ENCODE data around the gene RXFP2.

The RXFP2 gene

GRCh38 chr13:31814536-31814935 lies 75.2 kb downstream of the RXFP2 start:
- H3K4me1 Mint-ChIP-seq (ENCODE audit: low read depth in 2 of 2): peaks cover 0 to 1% of the 10 kb centered on the region in 2 donors
- no peaks in the 10 kb centered on the region for H3K36me3 Mint-ChIP-seq (ENCODE audit: insufficient read depth)
- no peak for ATAC-seq (replicated peaks)
- no peak overlapping the region for H3K4me3 Mint-ChIP-seq
- DNase-seq: no peak
- peaks cover 9 to 19% of the 10 kb centered on the region in 2 donors for H3K9me3 Mint-ChIP-seq
- H3K27ac Mint-ChIP-seq: no peak overlapping the region
- no peaks in the 10 kb centered on the region for H3K27me3 Mint-ChIP-seq

GRCh38 chr13:31815361-31816144 lies 76.2 kb downstream of the RXFP2 start:
- Mint-ChIP-seq H3K27ac (no peak overlapping the region), H3K4me3 (no peak overlapping the region), H3K27me3 (no peaks in the 10 kb centered on the region), H3K36me3 (ENCODE audit: insufficient read depth) (no peaks in the 10 kb centered on the region), H3K4me1 (ENCODE audit: low read depth in 2 of 2) (no peaks in the 10 kb centered on the region), H3K9me3 (peaks cover 9 to 14% of the 10 kb centered on the region in 2 donors)
- DNase-seq (no peak), ATAC-seq (replicated peaks) (no peak)

GRCh38 chr13:31818236-31818635 lies 78.9 kb downstream of the RXFP2 start:
- H3K27me3 Mint-ChIP-seq: no peaks in the 10 kb centered on the region
- H3K4me1 Mint-ChIP-seq (ENCODE audit: low read depth in 2 of 2): no peaks in the 10 kb centered on the region
- H3K27ac Mint-ChIP-seq: no peak overlapping the region
- ATAC-seq (replicated peaks): no peak
- DNase-seq: no peak
- H3K4me3 Mint-ChIP-seq: no peak overlapping the region
- H3K36me3 Mint-ChIP-seq (ENCODE audit: insufficient read depth): no peaks in the 10 kb centered on the region
- H3K9me3 Mint-ChIP-seq: peaks cover 9 to 11% of the 10 kb centered on the region in 2 donors

GRCh38 chr13:31824705-31825517 lies 85.6 kb downstream of the RXFP2 start:
- H3K27me3 Mint-ChIP-seq: peaks cover 0 to 15% of the 10 kb centered on the region in 2 donors

GRCh38 chr13:31826521-31826920 lies 87.2 kb downstream of the RXFP2 start:
- H3K27me3 Mint-ChIP-seq: peaks cover 0 to 15% of the 10 kb centered on the region in 2 donors
- ATAC-seq (replicated peaks) (no peak), DNase-seq (no peak)
- H3K9me3 Mint-ChIP-seq: peaks cover 0 to 3% of the 10 kb centered on the region in 2 donors
- H3K27ac Mint-ChIP-seq: no peak overlapping the region
- H3K36me3 Mint-ChIP-seq (ENCODE audit: insufficient read depth): no peaks in the 10 kb centered on the region
- H3K4me3 Mint-ChIP-seq: no peak overlapping the region
- H3K4me1 Mint-ChIP-seq (ENCODE audit: low read depth in 2 of 2): peaks cover 0 to 6% of the 10 kb centered on the region in 2 donors

More at GRCh38 chr13:31824705-31825517, 85.6 kb downstream of the RXFP2 start:
- peaks cover 0 to 3% of the 10 kb centered on the region in 2 donors for H3K9me3 Mint-ChIP-seq
- no peak overlapping the region for H3K4me3 Mint-ChIP-seq
- peaks cover 0 to 6% of the 10 kb centered on the region in 2 donors for H3K4me1 Mint-ChIP-seq (ENCODE audit: low read depth in 2 of 2)
- DNase-seq (no peak), ATAC-seq (replicated peaks) (peak; percentile 76)
- H3K27ac Mint-ChIP-seq: no peak overlapping the region
- H3K36me3 Mint-ChIP-seq (ENCODE audit: insufficient read depth): no peaks in the 10 kb centered on the region

GRCh38 chr13:31827707-31828106 lies 88.4 kb downstream of the RXFP2 start:
- Mint-ChIP-seq H3K4me3 (no peak overlapping the region), H3K27ac (no peak overlapping the region), H3K36me3 (ENCODE audit: insufficient read depth) (no peaks in the 10 kb centered on the region), H3K4me1 (ENCODE audit: low read depth in 2 of 2) (peaks cover 0 to 6% of the 10 kb centered on the region in 2 donors), H3K27me3 (peaks cover 0 to 15% of the 10 kb centered on the region in 2 donors), H3K9me3 (peaks cover 0 to 1% of the 10 kb centered on the region in 2 donors)
- no peak for DNase-seq
- ATAC-seq (replicated peaks): no peak

GRCh38 chr13:31835932-31836331 lies 96.6 kb downstream of the RXFP2 start:
- H3K4me1 Mint-ChIP-seq (ENCODE audit: low read depth in 2 of 2): no peaks in the 10 kb centered on the region
- DNase-seq: no peak
- H3K9me3 Mint-ChIP-seq: no peaks in the 10 kb centered on the region
- ATAC-seq (replicated peaks): no peak
- H3K36me3 Mint-ChIP-seq (ENCODE audit: insufficient read depth): peaks cover 4% of the 10 kb centered on the region
- H3K27ac Mint-ChIP-seq: no peak overlapping the region
- no peak overlapping the region for H3K4me3 Mint-ChIP-seq
- H3K27me3 Mint-ChIP-seq: peaks cover 0 to 4% of the 10 kb centered on the region in 2 donors

GRCh38 chr13:31843044-31843443 lies 103.7 kb downstream of the RXFP2 start:
- no peak for DNase-seq

GRCh38 chr13:31846182-31846938 lies 107.0 kb downstream of the RXFP2 start:
- Mint-ChIP-seq H3K4me3 (peak overlapping the region; percentile 70 to 82), H3K27me3 (peaks cover 27 to 31% of the 10 kb centered on the region in 2 donors), H3K36me3 (ENCODE audit: insufficient read depth) (no peaks in the 10 kb centered on the region), H3K27ac (peak overlapping the region in 1 of 2 donors; percentile 65), H3K4me1 (ENCODE audit: low read depth in 2 of 2) (peaks cover 0 to 8% of the 10 kb centered on the region in 2 donors), H3K9me3 (no peaks in the 10 kb centered on the region)
- peak; percentile 13 to 72 (median 61) for DNase-seq
- peak; percentile 96 for ATAC-seq (replicated peaks)

More at GRCh38 chr13:31843044-31843443, 103.7 kb downstream of the RXFP2 start:
- no peak for ATAC-seq (replicated peaks)
- H3K4me3 Mint-ChIP-seq: no peak overlapping the region
- H3K27ac Mint-ChIP-seq: no peak overlapping the region
- H3K9me3 Mint-ChIP-seq: no peaks in the 10 kb centered on the region
- H3K27me3 Mint-ChIP-seq: peaks cover 18 to 25% of the 10 kb centered on the region in 2 donors
- no peaks in the 10 kb centered on the region for H3K36me3 Mint-ChIP-seq (ENCODE audit: insufficient read depth)
- H3K4me1 Mint-ChIP-seq (ENCODE audit: low read depth in 2 of 2): peaks cover 0 to 4% of the 10 kb centered on the region in 2 donors

GRCh38 chr13:31846961-31847752 lies 107.8 kb downstream of the RXFP2 start:
- Mint-ChIP-seq H3K36me3 (ENCODE audit: insufficient read depth) (no peaks in the 10 kb centered on the region), H3K4me3 (peak overlapping the region; percentile 48 to 82), H3K9me3 (no peaks in the 10 kb centered on the region), H3K27me3 (peaks cover 26 to 31% of the 10 kb centered on the region in 2 donors), H3K27ac (no peak overlapping the region), H3K4me1 (ENCODE audit: low read depth in 2 of 2) (peaks cover 0 to 12% of the 10 kb centered on the region in 2 donors)
- DNase-seq (no peak), ATAC-seq (replicated peaks) (peak; percentile 23)

- Mint-ChIP-seq H3K4me3 (peak overlapping the region in 1 of 2 donors; percentile 33), H3K27me3 (peaks cover 14 to 28% of the 10 kb centered on the region in 2 donors), H3K9me3 (no peaks in the 10 kb centered on the region), H3K4me1 (ENCODE audit: low read depth in 2 of 2) (peaks cover 0 to 12% of the 10 kb centered on the region in 2 donors), H3K36me3 (ENCODE audit: insufficient read depth) (no peaks in the 10 kb centered on the region), H3K27ac (no peak overlapping the region)
- no peak for DNase-seq
- no peak for ATAC-seq (replicated peaks)
Observed at GRCh38 chr13:31848621-31849020, 109.3 kb downstream of the RXFP2 start.

- Mint-ChIP-seq H3K4me1 (ENCODE audit: low read depth in 2 of 2) (peaks cover 0 to 12% of the 10 kb centered on the region in 2 donors), H3K27ac (no peak overlapping the region), H3K4me3 (no peak overlapping the region), H3K9me3 (no peaks in the 10 kb centered on the region), H3K36me3 (ENCODE audit: insufficient read depth) (no peaks in the 10 kb centered on the region), H3K27me3 (peaks cover 9 to 24% of the 10 kb centered on the region in 2 donors)
- ATAC-seq (replicated peaks): no peak
- no peak for DNase-seq
Observed at GRCh38 chr13:31849206-31849605, 109.9 kb downstream of the RXFP2 start.

Data from effector memory CD8-positive, alpha-beta T cell (primary cell).